ENCODE measurements around the gene SC5D.

Gene SC5D

GRCh38 chr11:121298774-121299173 lies 6.2 kb downstream of the SC5D start:
- no peak for DNase-seq (ENCODE audit: low read depth)
- no peak for TF ChIP-seq CTCF (IDR thresholded peaks at IDR 0.05; ENCODE audit: control insufficient read depth, extremely low read depth, insufficient read depth)
- H3K4me3 ChIP-seq (ENCODE audit: low read depth, low read length) = no peak overlapping the region

DNA sequence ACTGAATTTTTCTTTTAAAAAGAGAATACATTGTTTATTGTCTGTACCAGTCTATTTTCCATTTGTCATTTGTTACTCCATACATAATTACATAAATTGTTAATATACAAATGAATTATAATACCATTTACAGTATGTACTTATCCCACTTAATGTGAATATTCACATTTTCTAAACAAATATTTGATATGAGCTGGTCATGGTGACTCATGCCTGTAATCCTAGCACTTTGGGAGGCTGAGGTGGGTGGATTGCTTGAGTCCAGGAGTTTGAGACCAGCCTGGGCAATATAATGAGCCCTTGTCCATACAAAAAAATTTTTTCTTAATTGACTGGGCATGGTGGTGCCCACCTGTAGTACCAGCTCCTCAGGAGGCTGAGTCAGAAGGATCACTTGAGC lies 6.8 kb downstream of the SC5D start:
- no peak for TF ChIP-seq CTCF (IDR thresholded peaks at IDR 0.05; ENCODE audit: control insufficient read depth, extremely low read depth, insufficient read depth)
- no peak overlapping the region for H3K4me3 ChIP-seq (ENCODE audit: low read depth, low read length)
- no peak for DNase-seq (ENCODE audit: low read depth)

DNA sequence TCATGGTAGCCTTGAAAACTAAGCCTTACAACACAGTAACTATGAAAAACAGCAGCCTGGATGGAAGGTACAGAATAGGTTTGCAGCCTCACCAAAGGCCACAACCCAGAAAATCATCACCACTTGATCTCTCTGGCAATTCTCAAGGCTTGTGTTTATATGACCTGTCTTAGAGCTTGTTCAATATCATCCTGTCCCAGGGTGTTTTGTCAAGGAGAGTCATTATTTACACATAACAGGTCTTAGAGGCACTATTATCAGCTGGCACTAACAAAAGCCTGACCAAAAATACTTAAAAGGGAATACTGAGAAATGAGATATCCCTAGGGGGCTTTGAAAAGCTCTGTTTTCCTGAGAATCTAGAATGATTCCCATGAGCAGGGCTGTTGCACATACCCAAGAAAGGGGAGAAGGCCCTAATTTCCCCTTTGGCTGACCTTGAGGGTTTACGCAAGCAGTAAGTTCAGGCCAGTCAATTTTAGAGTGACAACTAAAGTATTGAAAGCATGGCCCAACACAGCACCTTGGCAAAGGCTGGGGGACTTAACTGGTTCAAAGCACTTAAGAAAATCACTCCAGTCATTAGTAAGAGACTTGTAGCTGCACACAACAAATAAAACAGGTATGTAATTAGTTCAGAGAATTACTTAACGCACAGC lies 7.9 kb downstream of the SC5D start:
- peak; percentile 88 for DNase-seq (ENCODE audit: low read depth)
- TF ChIP-seq CTCF (IDR thresholded peaks at IDR 0.05; ENCODE audit: control insufficient read depth, extremely low read depth, insufficient read depth) = no peak

GRCh38 chr11:121300972-121301699 lies 8.6 kb downstream of the SC5D start:
- DNase-seq (ENCODE audit: low read depth) = no peak
- no peak overlapping the region for H3K4me3 ChIP-seq (ENCODE audit: low read depth, low read length)
- no peak for TF ChIP-seq CTCF (IDR thresholded peaks at IDR 0.05; ENCODE audit: control insufficient read depth, extremely low read depth, insufficient read depth)

More for the DNA sequence above, 7.9 kb downstream of the SC5D start:
- H3K4me3 ChIP-seq (ENCODE audit: low read depth, low read length) = peak overlapping the region; percentile 11; the same call in 1 of the 2 replicates

- no peak overlapping the region for H3K4me3 ChIP-seq (ENCODE audit: low read depth, low read length)
- no peak for DNase-seq (ENCODE audit: low read depth)
- no peak for TF ChIP-seq CTCF (IDR thresholded peaks at IDR 0.05; ENCODE audit: control insufficient read depth, extremely low read depth, insufficient read depth)
Measured at GRCh38 chr11:121304759-121305158, 12.2 kb downstream of the SC5D start.

GRCh38 chr11:121308816-121309215 lies 16.2 kb downstream of the SC5D start:
- no peak overlapping the region for H3K4me3 ChIP-seq (ENCODE audit: low read depth, low read length)
- TF ChIP-seq CTCF (IDR thresholded peaks at IDR 0.05; ENCODE audit: control insufficient read depth, extremely low read depth, insufficient read depth) = no peak

More at GRCh38 chr11:121308816-121309215, 16.2 kb downstream of the SC5D start:
- no peak for DNase-seq (ENCODE audit: low read depth)
